GM10266 (cell line): ENCODE measurements around the gene ADAM20.

Source experiments
- DNase-seq: peaks from one replicate; pipeline ENCODE4 v3.0.0; 2012; ENCODE audit errors: extremely low spot score
- TF ChIP-seq, protein P1 (sequence below): IDR thresholded peaks from 2 replicates; pipeline ENCODE4 v1.5.1; 2012; ENCODE audit warnings: mild to moderate bottlenecking, low read depth; ENCODE audit not compliant: control insufficient read depth, insufficient read depth; ENCODE audit errors: missing control alignments

The ADAM20 gene

GRCh38 chr14:70558356-70558755, 23.6 kb upstream of the ADAM20 start:
- DNase-seq, result no peak
- TF ChIP-seq, protein P1, sequence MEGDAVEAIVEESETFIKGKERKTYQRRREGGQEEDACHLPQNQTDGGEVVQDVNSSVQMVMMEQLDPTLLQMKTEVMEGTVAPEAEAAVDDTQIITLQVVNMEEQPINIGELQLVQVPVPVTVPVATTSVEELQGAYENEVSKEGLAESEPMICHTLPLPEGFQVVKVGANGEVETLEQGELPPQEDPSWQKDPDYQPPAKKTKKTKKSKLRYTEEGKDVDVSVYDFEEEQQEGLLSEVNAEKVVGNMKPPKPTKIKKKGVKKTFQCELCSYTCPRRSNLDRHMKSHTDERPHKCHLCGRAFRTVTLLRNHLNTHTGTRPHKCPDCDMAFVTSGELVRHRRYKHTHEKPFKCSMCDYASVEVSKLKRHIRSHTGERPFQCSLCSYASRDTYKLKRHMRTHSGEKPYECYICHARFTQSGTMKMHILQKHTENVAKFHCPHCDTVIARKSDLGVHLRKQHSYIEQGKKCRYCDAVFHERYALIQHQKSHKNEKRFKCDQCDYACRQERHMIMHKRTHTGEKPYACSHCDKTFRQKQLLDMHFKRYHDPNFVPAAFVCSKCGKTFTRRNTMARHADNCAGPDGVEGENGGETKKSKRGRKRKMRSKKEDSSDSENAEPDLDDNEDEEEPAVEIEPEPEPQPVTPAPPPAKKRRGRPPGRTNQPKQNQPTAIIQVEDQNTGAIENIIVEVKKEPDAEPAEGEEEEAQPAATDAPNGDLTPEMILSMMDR, result no peak

- TF ChIP-seq, protein P1, result no peak
- DNase-seq, result no peak
Measured at GRCh38 chr14:70555890-70556289, 21.1 kb upstream of the ADAM20 start.

GRCh38 chr14:70538087-70538486, 3.3 kb upstream of the ADAM20 start:
- DNase-seq, result no peak
- TF ChIP-seq, protein P1, result no peak

DNA sequence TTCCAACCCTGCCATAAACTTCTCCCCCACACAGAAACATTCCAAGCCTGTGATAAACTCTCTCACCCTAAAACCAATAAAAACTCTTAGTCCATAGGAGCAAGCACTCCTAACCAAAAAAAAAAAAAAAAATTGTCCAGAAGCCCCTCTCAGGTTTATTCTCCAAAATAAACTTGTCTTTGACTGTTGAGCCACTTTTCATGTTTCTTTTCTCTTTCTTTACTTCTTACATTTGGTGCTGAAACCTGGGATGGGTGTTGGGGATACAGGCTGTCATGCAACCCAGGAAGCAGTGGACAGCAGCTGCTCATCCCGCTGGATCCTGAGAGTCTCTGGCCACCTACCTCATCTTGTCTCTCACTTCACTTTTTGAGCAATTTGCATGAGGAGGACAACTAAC, 2.0 kb upstream of the ADAM20 start:
- TF ChIP-seq, protein P1, result no peak
- DNase-seq, result no peak

DNA sequence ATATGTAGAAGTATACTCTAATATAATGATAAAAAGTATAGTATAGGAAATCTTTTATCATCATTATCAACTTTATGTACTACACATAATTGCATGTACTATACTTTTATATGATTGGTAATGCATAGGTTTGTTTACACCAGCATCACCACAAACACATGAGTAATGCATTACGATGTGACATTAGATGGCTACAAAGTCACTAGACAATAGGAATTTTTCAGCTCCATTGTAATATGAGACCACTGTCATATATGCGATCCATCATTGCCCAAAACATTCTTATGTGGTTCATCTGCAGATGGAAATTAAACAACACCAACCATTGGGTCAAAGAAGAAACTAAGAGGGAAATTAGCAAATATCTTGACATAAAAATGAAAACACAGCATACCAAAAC, 4.4 kb downstream of the ADAM20 start:
- TF ChIP-seq, protein P1, result no peak
- DNase-seq, result no peak

DNA sequence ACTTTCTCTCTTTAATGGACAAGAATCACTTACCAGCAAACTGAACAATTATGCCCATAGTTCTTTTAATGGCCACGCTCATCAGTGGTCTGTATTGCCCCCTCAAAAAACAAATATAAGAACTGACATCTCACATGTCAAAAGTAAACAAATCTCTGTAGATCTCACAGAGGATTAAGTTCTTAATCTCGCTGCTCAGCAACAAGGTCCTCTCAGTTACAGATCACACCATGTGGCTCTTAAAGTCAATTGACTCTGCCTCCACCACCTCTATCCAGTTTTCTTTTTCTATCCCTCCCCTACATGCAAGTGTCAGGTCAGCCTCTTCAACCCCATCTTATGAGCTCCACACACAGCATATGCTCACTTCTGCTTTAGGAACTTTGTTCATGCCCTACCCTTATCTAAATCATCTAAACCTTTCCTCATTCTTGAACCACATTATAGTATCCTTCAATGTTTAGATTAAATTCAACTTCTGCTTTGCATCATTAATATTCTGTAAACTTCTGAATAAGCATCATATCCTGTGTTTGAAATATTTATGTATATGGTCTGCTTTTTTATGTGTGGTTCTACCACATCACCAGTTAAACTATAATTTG, 7.2 kb downstream of the ADAM20 start:
- TF ChIP-seq, protein P1, result no peak
- no peak for DNase-seq

GRCh38 chr14:70525691-70526090, 9.1 kb downstream of the ADAM20 start:
- no peak for DNase-seq
- TF ChIP-seq, protein P1, result no peak
